GM12878 (cell line): ENCODE measurements around the gene SLC22A7.

Experiments used
- IKZF2 ChIP-seq, 2 experiments: fragments of 450-650 bp; IDR thresholded peaks; 2 replicates each; pipeline ENCODE4 v1.6.1; 2017; ENCODE audit warnings: mild to moderate bottlenecking in 2 of 2, moderate library complexity in 2 of 2
- KDM1A ChIP-seq: fragments of 200-600 bp; sonication (generic); IDR thresholded peaks from 2 replicates; pipeline ENCODE4 v1.6.1; 2016; ENCODE audit warnings: borderline replicate concordance

GRCh38 chr6:43287717-43288679 is 10.1 kb upstream of the SLC22A7 start:
- TF ChIP-seq KDM1A (no peak), IKZF2 (IDR thresholded peaks at IDR 0.05) (no peak)
